RWPE2 (cell line): ENCODE results near the gene TRIM44.

Experiments
- ATAC-seq: fragments of 200-7000 bp; cut with Tn5 transposase; 3 replicates; pipeline ENCODE4 v1.9.1; 2021; ENCODE audit warnings: low read depth
- DNase-seq: peaks from one replicate; pipeline ENCODE4 v3.0.0-alpha.2; 2020; ENCODE audit warnings: low spot score
- H3K27ac ChIP-seq: fragments of 450-650 bp; 2 replicates; pipeline ENCODE4 v1.5.1; 2017; ENCODE audit warnings: mild to moderate bottlenecking; ENCODE audit not compliant: poor library complexity, severe bottlenecking
- H3K27me3 ChIP-seq: fragments of 250-450 bp; sonication (Bioruptor Pico); 2 replicates; pipeline ENCODE4 v1.5.1; 2021; ENCODE audit warnings: mild to moderate bottlenecking, moderate library complexity; ENCODE audit not compliant: insufficient read depth, poor library complexity, severe bottlenecking
- H3K36me3 ChIP-seq: fragments of 250-450 bp; sonication (Bioruptor Pico); 2 replicates; pipeline ENCODE4 v1.5.1; 2020; ENCODE audit warnings: low read depth, mild to moderate bottlenecking, moderate library complexity
- H3K4me1 ChIP-seq: fragments of 250-450 bp; sonication (Bioruptor Pico); 2 replicates; pipeline ENCODE4 v1.5.1; 2021; ENCODE audit warnings: mild to moderate bottlenecking, moderate library complexity; ENCODE audit not compliant: insufficient read depth, poor library complexity, severe bottlenecking
- H3K4me3 ChIP-seq: fragments of 250-450 bp; sonication (Bioruptor Pico); 2 replicates; pipeline ENCODE4 v1.5.1; 2021; ENCODE audit warnings: mild to moderate bottlenecking, moderate library complexity; ENCODE audit not compliant: severe bottlenecking
- H3K9me3 ChIP-seq: fragments of 250-450 bp; sonication (Bioruptor Pico); 2 replicates; pipeline ENCODE4 v1.5.1; 2021; ENCODE audit warnings: mild to moderate bottlenecking, moderate library complexity; ENCODE audit not compliant: severe bottlenecking
- TF ChIP-seq, protein P1 (sequence below): fragments of 450-650 bp; IDR thresholded peaks from one replicate; pipeline ENCODE4 v1.5.1; 2017; ENCODE audit warnings: mild to moderate bottlenecking, moderate library complexity; ENCODE audit not compliant: poor library complexity, severe bottlenecking

The TRIM44 gene

DNA sequence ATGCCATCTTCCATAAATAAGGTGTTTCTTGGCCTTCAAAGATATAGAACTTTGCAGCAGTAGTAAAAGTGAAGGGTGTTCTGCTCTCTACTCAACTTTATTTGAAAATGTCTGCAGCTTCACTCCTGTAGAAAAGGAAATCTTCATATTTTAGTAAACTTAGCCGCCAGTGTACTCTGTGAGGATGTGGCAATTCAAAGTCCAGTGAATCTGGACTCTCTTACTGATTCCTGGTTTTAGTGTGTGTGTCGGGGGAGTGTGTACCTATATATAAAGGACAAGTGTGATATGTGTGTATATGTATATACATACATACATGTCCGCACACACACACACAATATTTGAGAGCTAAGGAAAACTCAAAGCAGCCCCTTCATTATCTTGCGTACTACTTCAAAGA, 147.0 kb downstream of the TRIM44 start:
- no peaks in the 10 kb centered on the region for H3K9me3 ChIP-seq
- no peaks in the 10 kb centered on the region for H3K27me3 ChIP-seq
- no peak overlapping the region for H3K27ac ChIP-seq
- peaks cover 13% of the 10 kb centered on the region for H3K36me3 ChIP-seq
- H3K4me1 ChIP-seq, result peaks cover 14% of the 10 kb centered on the region
- DNase-seq, result no peak
- H3K4me3 ChIP-seq, result no peak overlapping the region
- TF ChIP-seq, protein P1, sequence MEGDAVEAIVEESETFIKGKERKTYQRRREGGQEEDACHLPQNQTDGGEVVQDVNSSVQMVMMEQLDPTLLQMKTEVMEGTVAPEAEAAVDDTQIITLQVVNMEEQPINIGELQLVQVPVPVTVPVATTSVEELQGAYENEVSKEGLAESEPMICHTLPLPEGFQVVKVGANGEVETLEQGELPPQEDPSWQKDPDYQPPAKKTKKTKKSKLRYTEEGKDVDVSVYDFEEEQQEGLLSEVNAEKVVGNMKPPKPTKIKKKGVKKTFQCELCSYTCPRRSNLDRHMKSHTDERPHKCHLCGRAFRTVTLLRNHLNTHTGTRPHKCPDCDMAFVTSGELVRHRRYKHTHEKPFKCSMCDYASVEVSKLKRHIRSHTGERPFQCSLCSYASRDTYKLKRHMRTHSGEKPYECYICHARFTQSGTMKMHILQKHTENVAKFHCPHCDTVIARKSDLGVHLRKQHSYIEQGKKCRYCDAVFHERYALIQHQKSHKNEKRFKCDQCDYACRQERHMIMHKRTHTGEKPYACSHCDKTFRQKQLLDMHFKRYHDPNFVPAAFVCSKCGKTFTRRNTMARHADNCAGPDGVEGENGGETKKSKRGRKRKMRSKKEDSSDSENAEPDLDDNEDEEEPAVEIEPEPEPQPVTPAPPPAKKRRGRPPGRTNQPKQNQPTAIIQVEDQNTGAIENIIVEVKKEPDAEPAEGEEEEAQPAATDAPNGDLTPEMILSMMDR, result no peak
- no peak for ATAC-seq

DNA sequence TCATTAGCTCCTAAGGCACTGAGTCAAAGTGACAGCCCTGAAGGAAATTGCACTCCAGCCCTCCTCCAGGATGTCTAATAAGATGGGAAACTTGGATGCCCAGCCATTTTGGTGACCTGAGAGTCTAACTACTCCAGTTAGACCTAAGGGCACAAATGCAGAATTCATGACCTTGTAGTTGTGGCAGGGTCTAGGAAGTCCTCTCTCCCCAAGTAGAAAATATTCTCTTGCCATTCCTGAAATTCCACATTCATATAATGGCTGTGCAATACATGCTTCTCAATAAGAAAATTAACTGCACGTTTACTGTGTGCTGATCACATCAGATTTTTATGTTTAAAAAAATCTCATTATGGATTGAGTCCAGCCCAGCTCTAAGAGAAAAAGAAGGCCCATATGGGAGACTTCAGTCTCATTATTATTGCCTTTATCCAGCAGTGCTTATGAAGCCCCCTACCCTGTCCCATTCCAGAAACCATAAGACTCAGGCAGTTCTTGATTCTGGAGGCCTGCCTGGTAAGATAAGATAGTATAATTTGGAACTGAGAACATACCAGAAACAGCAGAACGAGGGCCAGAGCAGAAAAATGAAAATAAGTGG, 147.6 kb downstream of the TRIM44 start:
- H3K9me3 ChIP-seq, result no peaks in the 10 kb centered on the region
- no peak for DNase-seq
- H3K4me1 ChIP-seq, result peaks cover 14% of the 10 kb centered on the region
- no peaks in the 10 kb centered on the region for H3K27me3 ChIP-seq
- peaks cover 13% of the 10 kb centered on the region for H3K36me3 ChIP-seq
- H3K27ac ChIP-seq, result no peak overlapping the region
- H3K4me3 ChIP-seq, result no peak overlapping the region
- no peak for ATAC-seq
- TF ChIP-seq, protein P1, result no peak

DNA sequence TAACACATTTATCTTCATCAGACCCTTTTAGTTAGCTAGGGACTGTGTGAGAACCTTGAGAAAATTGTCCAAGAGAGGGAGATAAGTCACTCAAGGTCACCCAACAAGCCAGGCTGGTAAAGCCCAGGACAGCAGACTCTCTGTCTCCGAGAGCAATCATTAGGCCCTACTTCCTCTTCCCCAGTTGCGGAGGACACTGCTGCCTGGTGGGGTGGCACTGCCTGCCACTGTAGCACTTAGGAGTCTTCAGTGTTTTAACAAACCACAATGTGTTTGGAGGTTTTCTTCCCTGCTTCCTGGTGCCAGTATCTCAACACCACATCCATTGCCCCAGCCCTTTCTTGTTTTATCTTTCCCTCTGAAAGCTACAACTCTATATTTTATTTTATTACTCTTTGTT, 149.2 kb downstream of the TRIM44 start:
- H3K27me3 ChIP-seq, result no peaks in the 10 kb centered on the region
- no peak overlapping the region for H3K27ac ChIP-seq
- peaks cover 2% of the 10 kb centered on the region for H3K36me3 ChIP-seq
- TF ChIP-seq, protein P1, result no peak
- H3K4me1 ChIP-seq, result peaks cover 14% of the 10 kb centered on the region
- ATAC-seq (no peak), DNase-seq (no peak)
- no peaks in the 10 kb centered on the region for H3K9me3 ChIP-seq
- H3K4me3 ChIP-seq, result no peak overlapping the region

DNA sequence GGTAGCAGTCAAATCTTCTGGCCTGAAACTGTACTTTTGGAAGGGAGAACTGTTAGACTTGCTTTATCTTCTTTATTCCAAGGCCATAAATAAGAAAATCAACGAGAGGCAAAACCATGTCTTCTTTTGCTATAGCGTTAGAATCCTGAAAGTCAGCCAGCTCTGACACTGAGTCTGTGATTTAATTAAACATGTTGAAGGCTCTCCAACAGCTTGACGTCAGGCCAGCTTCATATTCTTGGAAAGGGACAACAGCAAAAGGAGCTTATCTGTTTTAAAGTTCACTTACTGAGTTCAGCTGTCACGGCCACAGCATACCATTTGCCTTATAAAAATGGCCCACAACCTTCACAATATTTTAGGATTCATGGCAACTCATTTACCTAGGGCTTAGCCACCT, 150.3 kb downstream of the TRIM44 start:
- no peak for DNase-seq
- ATAC-seq, result no peak
- no peaks in the 10 kb centered on the region for H3K27me3 ChIP-seq
- TF ChIP-seq, protein P1, result no peak
- peaks cover 14% of the 10 kb centered on the region for H3K4me1 ChIP-seq
- no peaks in the 10 kb centered on the region for H3K36me3 ChIP-seq
- H3K4me3 ChIP-seq, result no peak overlapping the region
- H3K9me3 ChIP-seq, result no peaks in the 10 kb centered on the region
- H3K27ac ChIP-seq, result no peak overlapping the region

DNA sequence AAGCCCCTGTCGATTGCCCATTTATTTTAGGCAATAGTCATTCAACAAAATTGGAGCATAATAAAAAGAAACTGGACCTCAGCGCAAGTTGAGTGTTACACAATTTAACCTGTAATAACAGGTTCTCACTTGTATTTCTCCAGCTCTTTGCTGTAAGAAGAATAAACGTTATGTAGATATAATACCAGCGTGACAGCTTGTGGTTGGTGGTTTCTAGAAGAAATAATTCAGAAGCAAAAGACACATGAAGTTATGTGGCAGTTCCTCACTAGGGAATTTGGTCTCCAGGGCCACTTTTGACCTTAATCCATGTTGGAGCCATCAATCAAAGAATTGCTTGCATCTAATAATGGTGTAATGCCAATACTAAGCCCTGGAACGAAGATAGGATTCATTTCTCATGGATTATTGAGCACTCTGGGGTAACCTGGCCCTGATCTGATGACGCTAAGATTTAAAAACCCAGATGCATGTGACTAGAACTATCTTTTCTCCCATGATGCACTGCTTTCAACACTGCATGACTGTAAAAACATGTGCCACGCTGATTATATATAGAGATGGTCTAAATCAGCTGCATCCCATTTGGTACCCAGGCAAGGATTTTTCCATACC, 151.6 kb downstream of the TRIM44 start:
- H3K27me3 ChIP-seq, result no peaks in the 10 kb centered on the region
- no peaks in the 10 kb centered on the region for H3K9me3 ChIP-seq
- DNase-seq (no peak), ATAC-seq (no peak)
- TF ChIP-seq, protein P1, result no peak
- H3K4me1 ChIP-seq, result peaks cover 14% of the 10 kb centered on the region
- H3K27ac ChIP-seq, result no peak overlapping the region
- no peaks in the 10 kb centered on the region for H3K36me3 ChIP-seq
- H3K4me3 ChIP-seq, result no peak overlapping the region
